ENCODE measurements around the gene TVP23C. TPM values are rescaled to one million over a fixed set of nuclear protein-coding genes. Genes with fewer than 3 reads are reported as not detected.
"Not testable (repeated sequence)": the region's sequence is repeated elsewhere in the genome, so short reads cannot be mapped to it uniquely, and the experiment has no call there.

TVP23C gene
- total RNA-seq, 2 donors from 2014 or later: 30.7 to 73.2 TPM

DNA sequence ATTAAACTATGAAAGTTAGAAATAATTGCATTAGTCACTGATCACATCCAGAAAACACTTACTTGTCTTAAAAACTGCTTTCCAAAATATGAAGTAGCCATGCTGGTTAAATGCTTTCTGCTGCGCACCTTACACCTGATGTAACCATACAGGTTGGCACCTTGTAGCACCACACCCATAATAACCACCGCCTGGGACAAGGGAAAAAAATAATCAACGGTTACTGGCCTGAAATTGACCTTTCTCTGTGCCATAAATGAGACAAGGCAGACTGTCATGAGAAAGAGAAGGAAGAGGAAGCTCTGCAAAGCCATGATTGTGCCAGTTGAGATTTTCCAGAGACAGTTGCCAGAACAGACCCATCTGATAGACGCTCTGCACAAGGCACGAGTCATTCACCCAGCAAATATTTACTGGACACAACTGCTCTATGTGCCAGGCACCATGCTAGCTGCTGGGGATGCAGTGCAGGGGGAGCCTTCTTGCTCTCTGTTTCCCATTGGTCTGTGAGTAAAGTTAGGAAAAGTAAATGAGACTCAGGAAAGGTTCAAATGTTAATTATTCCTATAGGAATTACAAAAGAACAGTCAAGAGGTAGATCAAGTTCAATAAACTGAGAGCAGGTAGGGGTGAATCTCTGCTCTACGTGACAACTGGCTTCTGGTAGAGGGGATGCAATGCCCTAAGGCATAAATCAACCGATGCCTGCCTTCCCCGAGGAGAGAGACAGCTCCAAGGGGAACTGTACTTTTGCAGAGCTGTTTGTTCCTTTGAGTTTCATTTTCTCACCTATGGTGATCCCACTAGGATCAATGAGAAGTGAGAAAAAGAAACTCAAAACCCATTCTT lies 22.7 kb downstream of the TVP23C start:
- H3K36me3 Mint-ChIP-seq (ENCODE audit: low read depth): peaks cover 54% of the 10 kb centered on the region
- H3K4me1 Mint-ChIP-seq; H3K9ac ChIP-seq (ENCODE audit: extremely low read depth, low read length, poor library complexity, severe bottlenecking); H3K27me3 ChIP-seq (ENCODE audit: control insufficient read depth, insufficient read depth, low read length, poor library complexity, severe bottlenecking); DNase-seq; H3K4me3 Mint-ChIP-seq; H3K4me3 ChIP-seq (ENCODE audit: low read length); H3K9me3 Mint-ChIP-seq; H3K4me1 ChIP-seq (ENCODE audit: control insufficient read depth, insufficient read depth, low read length); H3K27ac Mint-ChIP-seq; H3K9me3 ChIP-seq (ENCODE audit: control insufficient read depth, low read length); H3K27me3 Mint-ChIP-seq (ENCODE audit: insufficient read depth); H3K27ac ChIP-seq (ENCODE audit: low read depth, low read length): not testable (repeated sequence)
- whole genome bisulfite sequencing, 2 experiments (ENCODE audit: insufficient coverage in 1 of 2, insufficient read length in 1 of 2): 97% methylated on average over 3 of the region's 8 CpGs; no CpG with 5 or more reads in 1 of the 2 experiments
- peaks cover 47% of the 10 kb centered on the region for H3K36me3 ChIP-seq (ENCODE audit: control insufficient read depth, insufficient read depth, low read length)

DNA sequence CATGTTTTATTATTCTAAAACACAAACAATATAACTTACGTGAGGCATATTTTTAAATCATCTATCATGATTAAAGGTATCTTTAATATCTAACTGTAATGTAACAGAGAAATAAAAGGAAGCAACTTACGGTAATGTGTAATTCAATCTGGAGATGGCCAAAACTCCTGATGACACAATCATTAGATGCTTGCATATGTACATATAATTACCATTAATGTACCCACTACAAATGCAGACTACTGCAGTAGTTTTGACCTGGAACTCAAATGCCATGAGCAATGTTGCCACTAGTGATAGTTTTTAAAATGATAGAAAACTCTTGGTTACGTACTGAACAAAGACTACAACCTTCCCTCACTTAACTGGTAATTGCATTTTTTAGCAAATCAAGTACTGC lies 30.2 kb downstream of the TVP23C start:
- H3K9me3 ChIP-seq (ENCODE audit: control insufficient read depth, low read length); H3K27ac ChIP-seq (ENCODE audit: low read depth, low read length); H3K4me3 Mint-ChIP-seq; H3K4me1 ChIP-seq (ENCODE audit: control insufficient read depth, insufficient read depth, low read length); H3K27ac Mint-ChIP-seq; DNase-seq; H3K27me3 Mint-ChIP-seq (ENCODE audit: insufficient read depth); H3K4me1 Mint-ChIP-seq; H3K9ac ChIP-seq (ENCODE audit: extremely low read depth, low read length, poor library complexity, severe bottlenecking); H3K4me3 ChIP-seq (ENCODE audit: low read length); H3K9me3 Mint-ChIP-seq; H3K27me3 ChIP-seq (ENCODE audit: control insufficient read depth, insufficient read depth, low read length, poor library complexity, severe bottlenecking): not testable (repeated sequence)
- H3K36me3 ChIP-seq (ENCODE audit: control insufficient read depth, insufficient read depth, low read length): peaks cover 31% of the 10 kb centered on the region
- peaks cover 43% of the 10 kb centered on the region for H3K36me3 Mint-ChIP-seq (ENCODE audit: low read depth)
- 100% methylated on average over 1 of the region's 3 CpGs; no CpG with 5 or more reads in 1 of the 2 experiments for WGBS, 2 experiments (ENCODE audit: insufficient coverage in 1 of 2, insufficient read length in 1 of 2)

DNA sequence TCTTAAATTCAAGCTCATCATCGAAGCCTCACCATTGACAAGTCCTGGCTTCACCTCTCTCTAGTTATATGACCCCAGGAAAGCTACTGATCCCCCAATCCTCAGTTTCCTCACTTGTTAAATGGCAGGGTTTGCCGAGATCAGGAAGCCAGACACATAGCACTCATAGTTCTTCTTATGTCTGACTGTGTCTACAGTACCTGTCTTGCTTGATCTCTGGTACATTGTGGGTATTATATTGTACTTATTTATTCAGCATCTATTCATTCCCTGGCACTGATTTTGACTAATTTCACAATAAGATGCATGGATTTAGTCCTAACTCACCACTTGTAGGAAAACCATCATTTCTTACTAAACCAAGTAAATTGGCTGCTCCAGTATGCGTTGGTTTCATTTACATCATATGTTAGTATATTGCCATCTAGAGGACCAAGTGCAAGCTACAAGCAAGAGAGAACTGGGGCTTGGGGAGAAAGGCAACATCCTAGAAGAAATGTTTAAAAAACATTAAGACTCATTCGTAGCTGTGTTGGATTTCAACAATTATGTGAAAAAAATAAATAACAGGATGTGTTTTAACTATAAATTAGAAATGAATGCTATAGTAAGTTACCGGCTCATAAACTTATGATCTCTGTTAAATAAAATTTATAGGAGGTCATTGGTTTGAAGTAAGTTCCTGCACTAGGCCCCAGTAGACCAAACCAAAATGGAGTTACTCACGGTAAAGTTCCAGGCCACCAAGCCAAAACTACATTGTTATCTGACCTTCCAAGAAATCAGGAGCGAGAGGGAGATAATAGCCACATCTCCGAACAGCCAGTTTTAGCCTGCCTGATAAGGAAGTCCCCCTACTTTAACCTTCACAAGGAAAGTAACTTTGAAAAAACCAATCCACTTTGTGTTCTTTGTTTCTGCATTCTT lies 36.7 kb downstream of the TVP23C start:
- Mint-ChIP-seq H3K4me1 (peaks cover 19% of the 10 kb centered on the region), H3K27ac (peak overlapping the region; percentile 64), H3K36me3 (ENCODE audit: low read depth) (peaks cover 35% of the 10 kb centered on the region)
- TF ChIP-seq, protein P1, sequence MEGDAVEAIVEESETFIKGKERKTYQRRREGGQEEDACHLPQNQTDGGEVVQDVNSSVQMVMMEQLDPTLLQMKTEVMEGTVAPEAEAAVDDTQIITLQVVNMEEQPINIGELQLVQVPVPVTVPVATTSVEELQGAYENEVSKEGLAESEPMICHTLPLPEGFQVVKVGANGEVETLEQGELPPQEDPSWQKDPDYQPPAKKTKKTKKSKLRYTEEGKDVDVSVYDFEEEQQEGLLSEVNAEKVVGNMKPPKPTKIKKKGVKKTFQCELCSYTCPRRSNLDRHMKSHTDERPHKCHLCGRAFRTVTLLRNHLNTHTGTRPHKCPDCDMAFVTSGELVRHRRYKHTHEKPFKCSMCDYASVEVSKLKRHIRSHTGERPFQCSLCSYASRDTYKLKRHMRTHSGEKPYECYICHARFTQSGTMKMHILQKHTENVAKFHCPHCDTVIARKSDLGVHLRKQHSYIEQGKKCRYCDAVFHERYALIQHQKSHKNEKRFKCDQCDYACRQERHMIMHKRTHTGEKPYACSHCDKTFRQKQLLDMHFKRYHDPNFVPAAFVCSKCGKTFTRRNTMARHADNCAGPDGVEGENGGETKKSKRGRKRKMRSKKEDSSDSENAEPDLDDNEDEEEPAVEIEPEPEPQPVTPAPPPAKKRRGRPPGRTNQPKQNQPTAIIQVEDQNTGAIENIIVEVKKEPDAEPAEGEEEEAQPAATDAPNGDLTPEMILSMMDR (conservative IDR thresholded peaks at IDR 0.05): peak; percentile 75
- H3K27me3 Mint-ChIP-seq (ENCODE audit: insufficient read depth); H3K27me3 ChIP-seq (ENCODE audit: control insufficient read depth, insufficient read depth, low read length, poor library complexity, severe bottlenecking); DNase-seq; H3K27ac ChIP-seq (ENCODE audit: low read depth, low read length); H3K4me1 ChIP-seq (ENCODE audit: control insufficient read depth, insufficient read depth, low read length); H3K9ac ChIP-seq (ENCODE audit: extremely low read depth, low read length, poor library complexity, severe bottlenecking); H3K9me3 Mint-ChIP-seq; H3K4me3 ChIP-seq (ENCODE audit: low read length); H3K9me3 ChIP-seq (ENCODE audit: control insufficient read depth, low read length); H3K4me3 Mint-ChIP-seq: not testable (repeated sequence)
- peaks cover 34% of the 10 kb centered on the region for H3K36me3 ChIP-seq (ENCODE audit: control insufficient read depth, insufficient read depth, low read length)
- 80 to 83% methylated on average over 1 to 6 of the region's 8 CpGs for WGBS, 2 experiments (ENCODE audit: insufficient coverage in 1 of 2, insufficient read length in 1 of 2)

DNA sequence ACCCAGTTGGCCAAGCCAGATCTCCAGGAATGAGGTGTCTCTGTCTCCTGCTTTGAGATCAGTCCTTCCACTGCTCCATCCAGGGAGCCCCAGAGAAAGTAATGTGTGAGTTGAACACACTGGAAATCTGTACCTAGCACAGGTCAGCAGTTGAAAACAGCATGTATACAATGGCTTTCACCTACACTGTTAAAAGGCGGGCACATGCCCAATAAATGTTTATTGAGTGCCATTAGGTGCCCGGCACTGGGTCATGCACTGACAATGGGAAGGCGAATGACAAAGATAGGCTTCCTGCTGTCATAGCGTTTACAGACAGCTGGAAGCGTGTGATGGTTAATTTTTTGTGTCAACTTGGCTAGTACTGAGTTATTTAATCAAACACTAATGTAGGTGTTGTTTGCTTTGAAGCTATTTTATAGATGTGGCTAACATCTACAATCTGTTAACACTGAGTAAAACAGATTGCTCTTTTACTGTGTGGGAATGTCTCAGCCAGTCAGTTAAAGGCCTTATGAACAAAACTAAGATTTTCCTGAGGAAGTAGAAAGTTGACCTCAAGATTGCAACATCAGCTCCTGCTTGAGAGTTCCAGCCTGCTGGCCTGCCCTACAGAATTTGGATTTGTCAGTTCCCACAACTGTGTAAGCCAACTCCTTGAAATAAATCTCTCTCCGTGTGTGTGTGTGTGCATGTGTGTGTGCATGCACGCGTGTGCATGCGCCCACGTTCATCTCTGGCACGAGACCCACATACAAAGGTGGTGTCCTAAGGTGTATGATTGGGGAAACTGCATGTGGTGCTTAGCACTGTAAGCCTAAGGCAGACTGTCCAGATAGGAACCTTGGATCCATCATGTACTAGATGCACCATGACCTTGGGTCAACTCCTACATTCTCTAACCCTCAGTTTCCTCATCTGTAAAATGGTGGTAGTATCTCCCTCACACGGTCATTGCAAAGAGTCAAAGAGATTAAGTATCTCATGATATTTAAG lies 38.0 kb downstream of the TVP23C start:
- H3K27ac ChIP-seq (ENCODE audit: low read depth, low read length); H3K27me3 ChIP-seq (ENCODE audit: control insufficient read depth, insufficient read depth, low read length, poor library complexity, severe bottlenecking); H3K9ac ChIP-seq (ENCODE audit: extremely low read depth, low read length, poor library complexity, severe bottlenecking); H3K4me1 ChIP-seq (ENCODE audit: control insufficient read depth, insufficient read depth, low read length); H3K4me3 ChIP-seq (ENCODE audit: low read length); DNase-seq; H3K9me3 Mint-ChIP-seq; H3K27ac Mint-ChIP-seq; H3K9me3 ChIP-seq (ENCODE audit: control insufficient read depth, low read length); H3K27me3 Mint-ChIP-seq (ENCODE audit: insufficient read depth); H3K4me3 Mint-ChIP-seq: not testable (repeated sequence)
- H3K36me3 ChIP-seq (ENCODE audit: control insufficient read depth, insufficient read depth, low read length): peaks cover 44% of the 10 kb centered on the region
- Mint-ChIP-seq H3K4me1 (peaks cover 16% of the 10 kb centered on the region), H3K36me3 (ENCODE audit: low read depth) (peaks cover 26% of the 10 kb centered on the region)
- WGBS, 2 experiments (ENCODE audit: insufficient coverage in 1 of 2, insufficient read length in 1 of 2): 95 to 100% methylated on average over 3 to 8 of the region's 12 CpGs
